ENCODE measurements around the gene DAB1. TPM values are rescaled to one million over a fixed set of nuclear protein-coding genes. Genes with fewer than 3 reads are reported as not detected.

Gene DAB1
- total RNA-seq, 4 donors from 2014 or later, result 0.48 to 1.1 (median 0.70) TPM

- ATAC-seq (ENCODE audit: low FRiP score) (no peak), DNase-seq (ENCODE audit: low spot score) (no peak)
- TF ChIP-seq CTCF (IDR thresholded peaks at IDR 0.05), result no peak
These were observed 411.5 kb downstream of the DAB1 start for GRCh38 chr1:57012315-57012714.

- DNase-seq (ENCODE audit: low spot score), result no peak
- TF ChIP-seq CTCF (IDR thresholded peaks at IDR 0.05), result no peak
- no peak for ATAC-seq (ENCODE audit: low FRiP score)
These were observed 413.3 kb downstream of the DAB1 start for GRCh38 chr1:57010511-57010910.

- ATAC-seq (ENCODE audit: low FRiP score), result no peak
- no peak for TF ChIP-seq CTCF (IDR thresholded peaks at IDR 0.05)
These were observed 415.9 kb downstream of the DAB1 start for GRCh38 chr1:57007948-57008347.

GRCh38 chr1:57007472-57007871 lies 416.4 kb downstream of the DAB1 start:
- no peak for DNase-seq (ENCODE audit: low spot score)
- TF ChIP-seq CTCF (IDR thresholded peaks at IDR 0.05), result no peak
- ATAC-seq (ENCODE audit: low FRiP score), result no peak

More at GRCh38 chr1:57007948-57008347, 415.9 kb downstream of the DAB1 start:
- DNase-seq (ENCODE audit: low spot score), result no peak

GRCh38 chr1:57003398-57004139 lies 420.3 kb downstream of the DAB1 start:
- peak; percentile 33 for ATAC-seq (ENCODE audit: low FRiP score)
- no peak for TF ChIP-seq CTCF (IDR thresholded peaks at IDR 0.05)
- no peak for DNase-seq (ENCODE audit: low spot score)

GRCh38 chr1:56995414-56996100 lies 428.3 kb downstream of the DAB1 start:
- no peak for ATAC-seq (ENCODE audit: low FRiP score)
- TF ChIP-seq CTCF (IDR thresholded peaks at IDR 0.05), result no peak
- DNase-seq (ENCODE audit: low spot score), result no peak

GRCh38 chr1:56993475-56993874 lies 430.4 kb downstream of the DAB1 start:
- no peak for TF ChIP-seq CTCF (IDR thresholded peaks at IDR 0.05)
- ATAC-seq (ENCODE audit: low FRiP score) (no peak), DNase-seq (ENCODE audit: low spot score) (no peak)

All from omental fat pad (tissue), 4 donors.